ENCODE results near the gene EPB41.
"Not testable (repeated sequence)": the region's sequence is repeated elsewhere in the genome, so short reads cannot be mapped to it uniquely, and the experiment has no call there.

The EPB41 gene

DNA sequence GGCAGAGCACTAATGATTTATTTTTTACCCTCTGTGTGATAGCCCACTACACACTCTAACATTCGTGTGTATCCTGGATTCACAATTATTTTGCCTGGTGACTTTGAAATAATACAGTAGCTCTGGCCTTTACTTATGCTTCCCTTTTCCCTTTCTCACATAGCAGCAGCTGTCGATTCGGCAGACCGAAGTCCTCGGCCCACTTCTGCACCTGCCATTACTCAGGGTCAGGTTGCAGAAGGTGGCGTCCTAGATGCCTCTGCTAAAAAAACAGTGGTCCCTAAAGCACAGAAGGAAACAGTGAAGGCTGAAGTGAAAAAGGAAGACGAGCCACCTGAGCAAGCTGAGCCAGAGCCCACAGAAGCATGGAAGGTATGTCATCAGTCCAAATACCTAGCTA lies 138.6 kb downstream of the EPB41 start:
- DNase-seq (ENCODE audit: low spot score), result no peak

DNA sequence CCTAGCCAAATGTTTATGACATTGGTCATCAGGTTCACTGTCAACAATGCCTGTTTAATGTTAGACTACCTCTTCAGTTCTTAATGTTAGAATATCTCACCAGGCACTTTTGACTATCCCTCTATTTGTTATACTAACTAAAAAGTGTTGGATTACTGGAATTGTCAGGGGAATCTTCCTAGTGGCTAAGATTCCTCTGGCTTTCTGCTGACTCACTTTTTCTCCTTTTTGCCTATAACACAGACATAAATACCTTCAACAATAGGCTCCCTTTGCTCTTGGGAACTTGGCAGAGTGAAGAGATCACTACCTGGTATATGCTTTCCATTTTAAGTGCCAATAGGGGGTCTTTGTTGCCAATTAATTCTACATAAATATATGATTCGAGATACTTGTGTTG lies 140.8 kb downstream of the EPB41 start:
- DNase-seq (ENCODE audit: low spot score), result no peak

DNA sequence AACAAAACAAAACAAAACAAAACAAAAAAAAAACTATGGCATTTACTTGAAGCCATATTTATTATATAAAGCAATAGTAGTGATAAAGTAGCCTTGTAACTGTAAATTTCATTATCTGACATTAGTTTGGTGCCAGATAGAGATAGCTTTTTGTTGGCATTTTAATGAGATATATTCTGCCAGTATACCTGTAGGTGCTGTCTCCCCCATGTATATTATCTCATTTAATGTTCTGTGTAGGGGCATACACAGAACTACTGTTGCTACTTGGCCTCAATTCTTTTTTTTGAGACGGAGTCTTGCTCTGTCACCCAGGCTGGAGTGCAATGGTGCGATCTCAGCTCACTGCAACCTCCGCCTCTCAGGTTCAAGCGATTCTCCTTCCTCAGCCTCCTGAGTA lies 141.9 kb downstream of the EPB41 start:
- DNase-seq (ENCODE audit: low spot score), result no peak

DNA sequence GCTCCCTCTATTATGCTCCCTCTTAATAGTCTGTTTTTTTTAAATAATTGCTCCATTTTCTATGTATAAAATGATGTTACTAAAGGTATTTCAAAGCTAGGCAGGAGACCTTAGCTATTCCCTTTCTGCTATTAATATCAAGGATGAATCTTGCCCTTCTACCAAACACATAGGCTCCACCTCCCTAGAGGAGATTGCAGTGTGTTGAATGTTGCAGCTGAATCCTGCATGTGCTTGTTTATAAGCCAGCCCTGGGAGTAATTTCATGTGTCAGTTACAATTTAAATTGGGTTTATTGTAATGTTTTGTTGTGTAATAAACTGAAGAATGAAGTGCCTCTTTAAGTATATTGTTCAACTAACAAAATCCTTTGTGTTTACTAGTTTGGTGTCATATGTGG lies 143.3 kb downstream of the EPB41 start:
- DNase-seq (ENCODE audit: low spot score), result no peak

GRCh38 chr1:29062157-29062942 lies 148.0 kb downstream of the EPB41 start:
- no peak for DNase-seq (ENCODE audit: low spot score)

GRCh38 chr1:29064064-29064463 lies 149.7 kb downstream of the EPB41 start:
- no peak for DNase-seq (ENCODE audit: low spot score)

DNA sequence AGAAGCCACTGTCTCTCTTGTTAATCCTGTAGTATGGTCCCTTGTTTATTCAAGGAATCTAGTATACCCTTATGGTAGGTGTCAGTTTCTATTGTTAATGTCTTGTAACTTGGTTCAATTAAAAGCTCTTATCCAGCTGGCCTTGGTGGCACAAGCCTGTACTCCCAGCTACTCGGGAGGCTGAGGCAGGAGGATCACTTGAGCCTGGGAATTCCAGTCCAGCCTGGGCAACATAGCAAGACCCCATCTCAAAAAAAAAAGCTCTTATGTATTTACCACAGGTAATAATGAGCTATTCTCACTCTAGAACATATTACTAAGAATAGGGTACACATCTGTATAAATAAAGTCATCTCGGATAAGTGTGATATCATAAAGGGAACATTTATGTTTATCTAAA lies 162.8 kb downstream of the EPB41 start:
- no peak for DNase-seq (ENCODE audit: low spot score)

- not testable (repeated sequence) for DNase-seq (ENCODE audit: low spot score)
These were observed 165.7 kb downstream of the EPB41 start for GRCh38 chr1:29079916-29080629.

DNA sequence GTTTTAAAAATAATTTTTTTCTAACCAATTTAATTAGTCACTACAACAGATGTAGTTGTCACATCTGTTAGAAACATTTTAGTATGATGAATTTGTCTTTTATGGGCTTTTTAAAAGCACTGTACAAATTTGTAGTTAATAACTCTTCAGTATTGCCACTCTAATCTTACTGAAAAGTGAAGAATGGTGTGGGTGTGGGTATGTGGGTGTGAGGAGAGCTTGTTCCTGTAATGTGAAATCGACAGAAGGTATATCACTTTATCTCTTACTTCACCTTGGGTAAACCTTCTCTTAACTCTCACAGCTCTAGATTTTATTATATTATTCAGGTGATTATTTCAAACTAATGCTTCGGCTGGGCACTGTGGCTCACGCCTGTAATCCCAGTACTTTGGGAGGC lies 166.8 kb downstream of the EPB41 start:
- DNase-seq (ENCODE audit: low spot score), result no peak

DNA sequence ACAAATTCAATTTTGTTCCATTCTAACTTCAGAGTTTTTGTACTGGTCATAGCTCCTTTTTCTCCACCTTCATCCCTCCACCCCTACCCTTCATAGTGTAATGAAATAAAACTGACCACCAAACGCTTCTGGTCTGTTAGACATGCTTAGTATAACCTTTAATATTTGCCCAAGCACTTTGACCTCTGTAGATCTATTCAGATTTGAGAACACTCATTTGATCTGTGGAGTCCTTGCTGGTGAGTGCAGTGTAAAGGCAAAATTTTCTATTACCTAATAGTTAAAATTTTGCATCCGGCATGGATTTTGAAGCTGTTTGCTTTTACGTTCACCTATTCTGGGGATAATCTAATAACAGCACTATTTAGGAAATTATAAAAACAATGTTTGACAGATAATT lies 168.2 kb downstream of the EPB41 start:
- no peak for DNase-seq (ENCODE audit: low spot score)

DNA sequence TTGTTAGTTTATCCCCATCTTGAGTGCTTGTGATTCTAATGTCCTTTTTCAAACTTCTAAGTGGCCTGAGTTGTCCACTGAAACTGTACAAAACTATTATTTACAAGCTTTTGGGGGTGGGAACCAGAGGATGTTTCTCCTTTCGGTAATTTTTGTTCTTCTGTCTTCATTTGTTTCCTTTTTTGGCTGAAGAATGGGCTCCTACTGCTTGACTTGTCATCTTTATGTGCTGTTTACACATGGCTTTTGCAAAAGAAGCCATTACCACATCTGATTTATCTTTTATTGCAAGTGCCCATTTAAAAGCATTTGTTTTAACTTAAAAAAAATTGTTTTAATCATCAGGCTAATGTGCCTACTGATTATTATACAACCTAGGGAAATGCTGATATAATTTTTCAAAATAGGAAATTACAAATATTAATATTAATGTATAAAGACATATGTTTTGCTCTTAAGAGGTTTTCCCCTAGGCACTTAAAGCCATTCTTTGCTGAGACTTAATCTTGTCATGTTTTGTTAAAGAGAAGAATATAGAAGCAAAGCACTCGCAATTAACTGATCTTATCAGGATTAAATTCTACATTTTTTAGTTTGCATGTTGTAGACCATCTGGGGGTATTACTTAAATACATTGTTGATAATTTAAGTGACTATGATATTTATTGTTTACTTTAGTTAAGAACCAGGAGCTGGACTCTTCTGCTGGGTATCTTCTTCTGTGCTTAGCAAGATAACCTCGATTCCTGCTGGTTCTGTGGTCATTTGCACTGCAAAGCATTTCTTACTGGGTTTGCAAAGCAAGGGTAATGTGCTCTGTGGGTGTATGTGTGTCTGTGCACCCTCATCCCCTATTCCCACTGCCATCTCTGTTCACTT lies 169.2 kb downstream of the EPB41 start:
- DNase-seq (ENCODE audit: low spot score), result no peak

GRCh38 chr1:29084196-29084521 lies 169.8 kb downstream of the EPB41 start:
- DNase-seq (ENCODE audit: low spot score), result no peak

GRCh38 chr1:29090937-29091618 lies 176.7 kb downstream of the EPB41 start:
- DNase-seq (ENCODE audit: low spot score), result no peak

- not testable (repeated sequence) for DNase-seq (ENCODE audit: low spot score)
These were observed 178.3 kb downstream of the EPB41 start for GRCh38 chr1:29092704-29093103.

DNA sequence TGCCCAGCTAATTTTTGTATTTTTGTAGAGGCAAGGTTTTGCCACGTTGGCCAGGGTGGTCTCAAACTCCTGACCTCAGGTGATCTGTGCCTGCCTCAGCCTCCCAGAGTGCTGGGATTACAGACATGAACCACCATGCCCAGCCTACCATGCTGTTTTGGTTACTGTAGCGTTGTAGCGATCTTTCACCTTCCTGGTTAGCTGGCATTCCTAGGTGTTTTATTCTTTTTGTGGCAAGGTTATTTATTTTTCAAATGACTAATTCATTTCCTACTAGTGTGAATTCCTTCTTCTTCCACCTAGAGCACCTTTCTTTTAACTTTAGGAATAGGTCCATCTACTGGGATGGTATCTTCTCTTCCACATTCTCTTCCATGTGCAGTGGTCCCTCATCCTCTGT lies 180.1 kb downstream of the EPB41 start:
- no peak for DNase-seq (ENCODE audit: low spot score)

DNA sequence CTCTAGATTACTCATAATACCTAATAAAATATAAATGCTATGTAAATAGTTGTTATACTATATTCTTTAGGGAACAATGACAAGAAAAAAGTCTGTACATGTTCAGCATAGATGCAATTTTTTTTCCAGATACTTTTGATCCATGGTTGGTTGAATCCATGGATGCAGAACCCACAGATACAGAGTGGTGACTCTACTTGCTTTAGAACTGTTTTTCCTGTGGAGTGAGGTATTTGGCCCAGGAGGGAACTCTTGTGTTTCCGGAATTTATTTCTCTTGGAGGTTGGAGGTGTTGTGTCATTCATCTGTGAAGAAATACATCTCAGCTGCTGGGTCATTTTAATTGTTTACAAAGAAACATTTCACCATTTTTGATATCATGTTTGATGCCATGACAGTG lies 180.6 kb downstream of the EPB41 start:
- DNase-seq (ENCODE audit: low spot score), result no peak

DNA sequence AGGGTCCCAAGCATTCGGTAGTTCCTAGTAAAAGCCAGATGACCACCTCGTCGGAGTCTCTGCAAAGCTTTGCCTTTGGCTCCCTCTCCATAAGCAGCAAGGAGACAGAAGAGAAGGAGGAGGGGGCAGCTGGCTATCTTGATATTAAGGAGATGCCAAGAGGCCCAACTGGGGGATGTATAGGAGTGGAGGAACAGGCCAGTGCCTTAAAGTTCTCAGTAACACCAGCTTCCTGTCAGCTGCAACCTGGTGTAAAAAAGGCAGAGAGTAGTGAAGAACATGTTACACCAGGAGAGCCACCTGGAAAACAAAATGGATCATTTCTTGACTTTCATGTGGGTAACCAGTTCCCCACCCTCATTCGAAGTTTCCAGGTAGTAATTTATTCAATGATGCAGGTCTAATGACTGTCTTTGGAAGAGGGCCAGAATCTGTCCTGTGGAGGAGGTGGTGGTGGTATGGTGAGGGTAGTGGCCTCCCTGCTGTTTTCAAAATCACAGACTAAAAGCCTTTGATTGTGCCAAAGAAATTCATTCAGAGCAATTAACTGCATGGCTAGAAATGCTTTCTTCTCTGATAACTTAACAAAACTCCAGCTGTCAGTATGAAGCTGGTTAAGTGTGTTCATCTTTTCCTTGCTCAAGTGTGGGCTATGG lies 182.0 kb downstream of the EPB41 start:
- no peak for DNase-seq (ENCODE audit: low spot score)

- no peak for DNase-seq (ENCODE audit: low spot score)
These were observed 184.9 kb downstream of the EPB41 start for GRCh38 chr1:29099286-29099685.

DNA sequence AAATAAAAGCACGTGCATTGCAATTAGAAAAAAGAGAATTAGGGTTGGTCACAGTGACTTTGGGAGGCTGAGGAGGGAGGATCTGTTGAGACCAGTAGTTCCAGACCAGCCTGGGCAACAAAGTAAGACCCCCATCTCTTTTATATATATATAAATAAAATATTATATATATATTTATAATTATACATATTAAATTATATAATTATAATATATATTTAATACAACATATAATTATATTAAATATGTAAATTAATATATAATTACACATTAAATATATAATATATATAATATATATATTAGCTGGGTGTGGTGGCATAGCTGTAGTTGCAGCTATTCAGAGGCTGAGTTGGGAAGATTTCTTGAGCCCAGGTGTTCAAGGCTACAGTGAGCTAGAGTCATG lies 186.1 kb downstream of the EPB41 start:
- DNase-seq (ENCODE audit: low spot score), result no peak

- DNase-seq (ENCODE audit: low spot score), result no peak
These were observed 191.5 kb downstream of the EPB41 start for GRCh38 chr1:29105822-29106221.

DNA sequence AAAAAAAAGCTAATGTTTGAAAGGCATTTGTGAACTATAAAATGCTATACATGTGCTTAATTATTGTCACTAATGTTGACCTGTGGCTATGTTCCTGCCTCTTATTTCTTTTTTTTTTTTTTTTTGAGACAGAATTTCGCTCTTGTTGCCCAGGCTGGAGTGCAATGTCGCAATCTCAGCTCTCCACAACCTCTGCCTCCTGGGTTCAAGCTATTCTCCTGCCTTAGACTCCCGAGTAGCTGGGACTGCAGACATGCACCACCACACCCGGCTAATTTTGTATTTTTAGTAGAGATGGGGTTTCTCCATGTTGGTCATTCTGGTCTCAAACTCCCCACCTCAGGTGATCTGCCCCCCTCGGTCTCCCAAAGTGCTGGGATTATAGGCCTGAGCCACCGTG lies 193.7 kb downstream of the EPB41 start:
- not testable (repeated sequence) for DNase-seq (ENCODE audit: low spot score)
